ENCODE data around the gene ZFAND3.

ZFAND3 gene

DNA sequence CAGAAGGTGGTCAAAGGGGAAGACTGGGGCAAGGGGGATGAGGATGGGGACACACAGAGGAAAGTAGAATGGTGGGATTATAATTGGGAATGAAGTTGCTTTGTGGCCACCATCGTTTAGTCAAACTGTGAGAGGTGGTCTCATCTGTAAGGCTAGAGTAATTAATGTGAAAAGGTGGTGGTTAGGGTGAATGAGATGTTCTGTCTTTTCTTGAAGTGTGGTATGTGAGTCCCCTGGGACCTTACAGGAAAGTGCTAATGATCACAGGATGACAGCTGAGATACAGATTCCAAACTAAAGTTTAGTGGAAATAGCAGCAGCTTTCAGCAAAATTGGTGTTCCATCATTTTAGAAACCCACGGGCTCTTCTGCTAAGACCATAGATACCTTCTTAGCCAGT, 10.7 kb downstream of the ZFAND3 start:
- no peak for DNase-seq

GRCh38 chr6:37831457-37831856, 11.9 kb downstream of the ZFAND3 start:
- DNase-seq = no peak

- DNase-seq = no peak
Measured at GRCh38 chr6:37835923-37836322, 16.4 kb downstream of the ZFAND3 start.

DNA sequence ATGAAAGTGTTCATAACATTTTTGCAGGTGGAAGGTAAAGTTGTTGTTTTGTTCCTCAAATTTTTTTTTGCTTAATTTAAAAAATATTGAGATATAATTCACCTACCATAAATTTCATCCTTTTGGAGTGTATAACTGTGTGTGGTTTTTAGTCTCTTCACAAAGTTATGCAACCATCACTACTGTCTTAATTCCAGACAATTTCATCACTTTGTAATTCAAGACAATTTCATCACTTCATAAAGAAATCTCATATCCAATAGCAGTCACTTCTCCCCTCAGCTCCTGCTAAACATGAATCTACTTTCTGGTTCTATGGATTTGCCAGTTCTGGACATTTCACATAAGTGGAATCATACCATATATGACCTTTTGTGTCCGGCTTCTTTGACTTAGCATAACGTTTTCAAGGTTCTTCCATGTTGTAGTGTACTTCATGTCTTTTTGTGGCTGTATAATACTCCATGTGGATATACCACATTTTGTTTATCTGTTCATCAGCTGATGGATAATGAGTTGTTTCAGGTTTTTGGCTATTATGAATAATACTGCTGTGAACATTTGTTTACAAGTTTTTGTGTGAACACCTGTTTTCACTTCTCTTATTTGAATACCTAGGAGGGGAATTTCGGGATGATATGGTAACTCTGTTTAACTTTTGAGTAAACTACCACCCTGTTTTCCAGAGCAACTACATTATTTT, 18.8 kb downstream of the ZFAND3 start:
- no peak for DNase-seq

DNA sequence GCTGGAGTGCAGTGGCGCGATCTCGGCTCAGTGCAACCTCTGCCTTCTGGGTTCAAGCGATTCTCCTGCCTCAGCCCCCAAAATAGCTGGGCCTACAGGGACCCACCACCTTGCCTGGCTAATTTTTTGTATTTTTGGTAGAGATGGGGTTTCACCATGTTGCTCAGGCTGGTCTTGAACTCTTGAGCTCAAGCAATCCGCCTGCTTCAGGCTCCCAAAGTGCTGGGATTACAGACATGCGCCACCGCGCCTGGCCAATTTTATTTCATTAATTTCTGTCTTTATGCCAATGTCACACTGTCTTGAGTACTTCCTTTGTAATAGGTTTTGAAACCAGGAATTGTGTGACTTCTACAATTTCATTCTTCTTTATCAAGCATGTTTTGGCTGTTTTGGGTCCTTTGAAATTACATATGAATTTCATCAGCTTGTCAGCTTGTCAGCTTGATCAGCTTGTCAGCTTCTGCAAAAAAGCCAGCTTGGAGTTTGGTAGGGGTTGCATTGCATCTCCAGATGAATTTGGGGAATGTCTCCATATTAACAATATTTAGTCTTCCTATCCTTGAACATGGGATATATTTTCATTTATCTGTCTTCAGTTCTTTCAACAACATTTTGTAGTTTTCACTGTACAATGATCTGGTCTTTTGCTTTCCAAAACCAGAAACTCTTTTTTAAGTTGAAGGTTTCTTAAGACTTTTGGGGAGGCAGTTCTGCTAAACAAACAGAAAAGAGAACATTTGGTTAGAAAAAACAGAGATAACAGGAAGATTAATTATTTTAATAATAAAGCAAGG, 20.8 kb downstream of the ZFAND3 start:
- no peak for DNase-seq

DNA sequence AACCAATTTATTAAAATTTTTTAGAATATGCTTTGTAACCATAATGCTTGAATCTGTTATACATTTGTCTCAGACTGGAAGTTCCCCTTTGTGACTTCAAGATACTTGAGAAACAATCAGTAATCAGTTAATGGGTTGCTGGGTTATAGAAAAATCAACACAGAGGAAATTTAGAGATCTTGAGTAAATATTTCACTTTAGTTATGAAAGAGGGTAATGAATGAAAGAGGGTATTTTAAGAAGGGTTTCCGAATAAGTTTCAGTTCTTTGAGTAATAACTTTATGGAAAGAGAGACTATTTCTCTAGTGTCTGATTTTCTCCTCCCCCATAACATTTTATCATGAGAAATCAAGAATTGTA, 21.4 kb downstream of the ZFAND3 start:
- DNase-seq = no peak

GRCh38 chr6:37845026-37845911, 25.7 kb downstream of the ZFAND3 start:
- DNase-seq = no peak

GRCh38 chr6:37845930-37846329, 26.4 kb downstream of the ZFAND3 start:
- no peak for DNase-seq

DNA sequence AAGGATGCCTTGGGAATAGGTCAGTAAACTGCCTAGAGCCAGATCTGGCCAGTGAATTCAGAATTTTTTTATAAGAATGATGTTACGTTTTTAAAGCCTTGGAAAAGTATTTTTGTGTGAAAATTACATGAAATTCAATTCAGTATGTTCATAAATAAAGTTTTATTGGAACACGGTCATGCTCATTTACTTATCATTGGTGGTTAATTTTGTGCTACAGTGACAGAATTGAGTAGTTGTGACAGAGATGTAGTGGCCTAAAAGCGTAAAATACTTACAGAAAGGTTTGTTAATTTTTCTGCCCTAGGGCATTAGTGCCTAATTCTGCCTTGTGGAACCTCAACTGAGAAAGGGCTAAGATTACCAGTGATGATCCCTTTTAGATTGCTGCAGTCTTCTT, 28.2 kb downstream of the ZFAND3 start:
- DNase-seq = no peak

DNA sequence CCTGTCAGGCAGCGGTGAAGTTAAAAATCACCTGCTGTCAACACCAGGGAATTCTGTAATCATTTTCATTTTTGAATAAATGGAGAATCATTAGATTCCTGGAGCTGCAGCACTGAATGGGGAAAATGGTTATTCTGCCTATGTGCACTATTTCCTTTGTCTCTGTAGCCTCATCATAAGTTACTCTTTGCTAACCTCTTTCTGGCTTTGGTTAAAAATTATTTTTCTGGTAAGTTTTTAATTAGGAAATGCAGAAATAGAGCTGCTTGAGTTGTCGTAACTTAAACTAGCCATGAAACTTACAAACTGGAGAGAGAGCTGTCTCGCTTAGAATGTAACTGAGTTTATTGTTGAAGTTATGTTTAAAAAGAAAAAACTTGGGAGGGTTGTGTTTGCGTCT, 28.8 kb downstream of the ZFAND3 start:
- no peak for DNase-seq

- no peak for DNase-seq
Measured at GRCh38 chr6:37850260-37850659, 30.7 kb downstream of the ZFAND3 start.

GRCh38 chr6:37850728-37851285, 31.3 kb downstream of the ZFAND3 start:
- DNase-seq = no peak

DNA sequence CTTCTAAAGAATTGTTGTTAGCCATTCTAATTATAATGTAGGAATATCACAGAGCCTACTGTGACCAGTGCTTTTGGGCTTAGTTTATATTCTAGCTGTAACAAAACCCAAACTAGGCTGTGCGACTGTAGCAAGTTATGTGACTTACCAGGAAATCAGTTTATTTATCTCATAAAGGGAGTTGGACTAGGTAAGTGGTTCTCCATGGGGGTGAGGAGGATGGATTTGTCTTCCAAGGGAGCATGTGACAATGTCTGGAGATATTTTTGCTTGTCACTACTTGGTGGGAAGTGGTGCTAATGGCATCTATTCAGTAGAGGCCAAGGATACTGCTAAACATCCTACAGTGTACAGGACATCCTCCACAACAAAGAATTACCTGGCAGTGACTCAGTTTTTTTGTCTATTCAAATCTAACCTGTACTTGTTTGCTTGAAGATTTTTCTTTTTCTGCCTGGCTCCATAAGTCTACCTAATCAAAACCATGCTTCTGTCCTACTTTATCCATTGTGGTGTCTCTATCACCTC, 32.5 kb downstream of the ZFAND3 start:
- no peak for DNase-seq

DNA sequence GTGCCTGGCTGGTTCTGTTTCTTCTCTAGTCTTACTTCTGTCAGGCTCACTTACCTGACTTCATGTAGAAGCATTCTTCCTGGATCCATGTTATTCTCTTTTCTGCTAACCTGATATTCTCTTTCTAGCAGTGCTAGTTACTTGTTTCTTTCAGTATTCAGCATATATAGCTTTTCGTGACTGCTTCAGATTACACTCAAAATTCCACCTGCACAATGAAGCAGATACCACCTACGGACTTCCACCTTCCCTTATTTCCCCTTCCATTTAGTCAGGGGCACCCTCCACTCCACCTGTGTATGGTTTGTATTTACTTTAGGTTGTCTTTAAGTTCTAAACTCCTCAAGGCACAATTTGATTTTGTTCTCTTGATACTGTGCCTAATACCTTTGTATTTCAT, 36.8 kb downstream of the ZFAND3 start:
- no peak for DNase-seq

DNA sequence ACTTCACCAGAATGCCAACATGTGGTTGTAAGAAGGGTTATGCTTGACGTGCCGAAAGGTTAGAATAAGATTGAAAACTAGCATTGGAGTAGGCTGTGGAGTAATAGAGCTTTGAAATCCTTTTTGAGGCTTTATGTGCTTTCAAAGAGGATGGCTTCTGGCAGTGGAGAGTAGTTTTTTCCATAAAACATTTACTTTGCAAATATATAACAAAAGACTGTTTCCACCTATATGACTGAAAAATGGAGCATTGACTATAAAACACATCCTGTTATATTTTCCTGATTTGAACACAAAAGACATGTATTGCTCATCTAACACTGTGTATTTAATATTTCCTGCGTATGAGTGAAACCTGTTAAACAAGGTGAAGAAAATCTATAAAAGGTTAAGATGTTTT, 38.8 kb downstream of the ZFAND3 start:
- no peak for DNase-seq

DNA sequence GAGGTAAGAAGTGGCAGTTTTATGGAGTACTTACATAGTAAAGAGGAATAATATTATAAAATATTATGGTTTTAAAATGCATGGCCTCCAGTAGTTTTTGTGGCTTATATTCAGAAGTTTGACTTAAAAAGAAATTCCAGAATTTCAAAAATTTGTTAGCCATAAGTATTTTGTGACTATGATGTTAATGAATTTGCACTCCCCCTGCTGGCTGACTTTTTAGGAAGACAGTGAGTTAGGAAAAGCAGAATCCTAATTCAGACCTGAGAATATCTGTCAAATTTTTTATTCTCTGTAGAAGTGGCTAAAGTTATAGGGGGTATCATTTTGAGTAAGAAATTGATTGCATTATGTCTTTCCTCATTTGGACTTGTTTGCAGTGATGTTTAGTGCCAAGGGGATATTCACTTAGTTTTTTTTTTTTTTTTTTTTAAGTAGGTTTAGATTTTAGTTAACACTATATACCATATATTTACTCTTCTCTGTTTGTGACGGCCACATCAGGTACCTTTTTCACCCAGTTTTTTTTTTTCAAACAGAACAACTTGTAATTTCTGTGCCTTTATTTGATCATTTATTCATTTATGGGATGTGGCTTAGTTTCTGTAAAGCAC, 40.8 kb downstream of the ZFAND3 start:
- DNase-seq = no peak

- no peak for DNase-seq
Measured at GRCh38 chr6:37861452-37861851, 41.9 kb downstream of the ZFAND3 start.

GRCh38 chr6:37862430-37862829, 42.9 kb downstream of the ZFAND3 start:
- DNase-seq = no peak

DNA sequence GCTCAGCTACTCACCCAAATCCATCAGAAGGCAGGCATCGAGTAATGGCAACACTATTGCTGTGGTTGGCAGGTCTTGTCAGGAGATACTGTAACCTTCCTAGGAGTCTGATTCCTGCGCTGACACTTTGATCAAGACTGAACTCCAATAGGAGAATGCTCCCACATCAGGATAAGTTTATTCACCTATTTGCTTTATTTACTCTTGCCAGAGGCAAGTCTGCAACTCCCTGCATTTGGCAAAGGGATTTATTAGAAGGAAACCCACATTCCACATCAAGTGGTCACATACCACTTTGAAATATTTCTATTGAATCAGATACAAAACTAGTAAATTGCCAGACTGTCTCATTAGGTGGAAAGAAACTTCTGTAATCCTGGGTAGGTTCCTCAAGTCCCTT, 43.5 kb downstream of the ZFAND3 start:
- no peak for DNase-seq

- DNase-seq = no peak
Measured at GRCh38 chr6:37864250-37864649, 44.7 kb downstream of the ZFAND3 start.

DNA sequence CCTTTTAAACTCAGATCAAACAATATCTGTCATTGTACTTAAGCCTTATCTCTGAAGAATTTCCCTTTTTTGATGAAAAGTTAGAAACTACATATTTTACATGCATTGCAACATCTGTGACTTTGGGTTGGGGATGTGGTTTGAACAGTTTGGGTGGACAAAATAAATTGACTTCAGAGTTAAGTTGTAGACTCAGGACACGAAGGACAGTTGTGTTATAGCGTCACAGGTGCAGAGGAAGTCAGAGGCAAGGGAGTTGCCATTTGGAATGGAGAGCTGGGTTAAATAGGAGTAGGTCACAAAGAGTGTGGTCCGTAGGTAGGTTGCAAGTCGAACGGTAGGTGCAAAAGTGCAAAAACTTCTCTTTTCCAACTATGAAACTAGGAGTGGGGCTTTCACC, 46.0 kb downstream of the ZFAND3 start:
- no peak for DNase-seq
